HG03139 (cell line): ENCODE data around the gene GORASP1.
A peak's percentile ranks its signal among the peaks of the same experiment; 100 is the strongest.

Experiments
- ATAC-seq: cut with Tn5 transposase; IDR thresholded peaks from one replicate; pipeline ENCODE4 v1.9.1; 2021; ENCODE audit not compliant: unreplicated experiment

Gene GORASP1

DNA sequence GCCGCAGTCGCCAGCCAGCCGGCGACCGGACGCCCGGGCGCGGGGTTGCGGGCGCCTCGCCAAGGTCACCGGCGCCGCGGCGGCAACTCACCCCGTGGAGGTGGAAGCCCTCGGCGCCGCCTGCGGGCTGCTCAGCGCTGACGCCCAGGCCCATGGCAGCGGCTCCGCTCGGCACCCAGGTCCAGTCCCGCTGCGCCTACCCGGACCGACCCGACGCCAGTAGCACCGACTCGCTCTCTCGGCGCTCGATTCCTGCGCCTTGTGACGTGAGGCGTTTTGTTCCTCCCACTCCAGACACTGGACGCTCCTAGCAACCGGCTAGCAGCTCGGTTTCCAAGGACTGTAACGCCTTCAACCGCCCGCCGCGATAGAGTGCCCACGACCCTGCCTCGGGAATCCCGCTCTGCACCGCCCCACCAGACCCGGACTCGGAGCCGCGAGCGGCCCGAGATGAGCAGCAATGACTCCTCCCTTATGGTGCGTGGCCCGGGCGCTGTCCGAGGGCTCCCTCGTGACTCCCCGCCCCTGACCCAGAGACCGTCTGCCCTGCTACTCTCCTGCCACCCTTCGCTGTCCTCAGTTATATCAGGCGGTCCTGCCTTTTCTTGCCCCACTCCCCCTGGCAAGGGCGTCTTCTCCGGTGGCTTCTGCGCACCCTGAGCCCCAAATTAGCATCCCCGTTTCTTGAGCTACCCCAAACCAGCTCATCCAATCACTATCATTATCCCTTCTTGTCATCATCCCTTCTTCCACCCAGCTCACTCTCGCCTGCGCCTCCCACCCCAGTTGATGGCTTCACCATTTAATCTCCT, at the start of gene GORASP1, which contains the start of gene TTC21A:
TSS of gene GORASP1 (minus strand) at position 240 of the 812 bp plus-strand sequence. CDS start at position 154, 86 bp downstream.
TSS of gene TTC21A (plus strand) at position 293 of the 812 bp plus-strand sequence. CDS start at position 451, 158 bp downstream.
- ATAC-seq, result peak; percentile 40

DNA sequence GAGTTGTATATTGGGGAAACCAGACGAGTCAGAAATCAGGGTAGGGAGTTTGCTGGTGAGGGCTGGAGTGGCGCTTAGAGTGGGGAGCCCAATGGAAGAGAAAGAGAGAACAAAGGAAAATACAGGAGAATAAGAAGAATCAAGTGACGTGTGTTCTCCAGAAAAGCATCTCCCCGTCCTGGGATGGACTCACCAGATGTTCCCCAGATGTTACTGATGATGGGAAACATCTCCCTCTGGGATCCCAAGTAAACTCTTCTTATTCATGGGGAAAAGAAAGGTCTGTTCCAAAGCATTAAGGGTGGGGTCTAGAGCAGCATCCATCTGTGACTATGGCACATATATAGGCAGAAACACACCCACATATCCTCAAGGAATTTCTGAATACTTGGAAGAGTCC, 49.0 kb upstream of the GORASP1 start:
- ATAC-seq, result no peak

DNA sequence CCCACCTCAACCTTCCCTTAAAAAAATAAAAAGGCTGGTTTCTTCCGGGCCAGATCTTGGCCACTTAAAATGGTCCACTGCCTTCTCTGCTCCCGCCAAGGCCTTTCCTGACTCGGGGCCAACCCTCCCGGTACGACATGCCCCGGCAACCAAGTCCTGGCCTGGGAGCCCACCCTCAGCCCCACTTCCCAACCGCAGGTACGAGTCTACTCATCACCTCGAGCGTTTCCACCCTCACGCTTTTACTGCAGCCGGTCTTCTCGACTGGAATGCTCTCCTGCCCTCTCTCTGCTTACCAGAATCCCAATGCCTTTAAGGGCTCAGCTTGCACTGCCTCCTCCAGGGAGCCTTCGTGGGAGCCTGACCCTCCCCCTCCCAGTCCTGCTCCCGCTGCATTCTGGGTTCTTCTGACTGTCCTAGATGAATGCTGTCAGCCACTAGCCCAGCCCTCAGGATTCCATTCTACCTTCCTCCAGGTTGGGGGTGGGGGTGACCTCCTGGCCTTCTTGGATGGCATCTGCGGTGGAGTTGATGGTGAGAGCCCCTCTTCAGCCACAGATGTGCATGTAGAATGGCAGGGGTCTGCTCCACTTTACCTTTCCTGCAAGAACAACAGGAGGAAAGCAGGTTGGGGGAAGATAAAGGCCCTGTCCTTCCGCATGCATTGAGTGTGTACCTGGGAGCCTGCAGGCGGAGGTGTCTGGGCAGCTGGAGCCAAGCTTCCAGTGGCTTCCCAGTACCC, 47.0 kb upstream of the GORASP1 start:
- ATAC-seq, result no peak

DNA sequence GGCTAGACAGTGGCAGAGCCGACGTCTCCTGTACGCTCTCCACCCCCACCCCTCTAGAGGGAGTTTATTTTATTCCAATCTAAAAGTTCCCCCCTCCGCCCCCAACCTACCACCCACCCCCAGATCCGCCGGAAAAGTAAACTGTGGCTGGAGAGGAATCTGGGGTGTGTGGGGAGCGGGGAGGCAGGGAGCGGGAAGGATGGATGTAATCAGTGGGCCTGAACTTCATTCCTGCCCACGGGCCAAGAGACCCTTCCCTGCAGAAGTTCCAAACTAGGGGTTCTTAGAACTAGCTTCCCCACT, 46.5 kb upstream of the GORASP1 start:
- no peak for ATAC-seq

DNA sequence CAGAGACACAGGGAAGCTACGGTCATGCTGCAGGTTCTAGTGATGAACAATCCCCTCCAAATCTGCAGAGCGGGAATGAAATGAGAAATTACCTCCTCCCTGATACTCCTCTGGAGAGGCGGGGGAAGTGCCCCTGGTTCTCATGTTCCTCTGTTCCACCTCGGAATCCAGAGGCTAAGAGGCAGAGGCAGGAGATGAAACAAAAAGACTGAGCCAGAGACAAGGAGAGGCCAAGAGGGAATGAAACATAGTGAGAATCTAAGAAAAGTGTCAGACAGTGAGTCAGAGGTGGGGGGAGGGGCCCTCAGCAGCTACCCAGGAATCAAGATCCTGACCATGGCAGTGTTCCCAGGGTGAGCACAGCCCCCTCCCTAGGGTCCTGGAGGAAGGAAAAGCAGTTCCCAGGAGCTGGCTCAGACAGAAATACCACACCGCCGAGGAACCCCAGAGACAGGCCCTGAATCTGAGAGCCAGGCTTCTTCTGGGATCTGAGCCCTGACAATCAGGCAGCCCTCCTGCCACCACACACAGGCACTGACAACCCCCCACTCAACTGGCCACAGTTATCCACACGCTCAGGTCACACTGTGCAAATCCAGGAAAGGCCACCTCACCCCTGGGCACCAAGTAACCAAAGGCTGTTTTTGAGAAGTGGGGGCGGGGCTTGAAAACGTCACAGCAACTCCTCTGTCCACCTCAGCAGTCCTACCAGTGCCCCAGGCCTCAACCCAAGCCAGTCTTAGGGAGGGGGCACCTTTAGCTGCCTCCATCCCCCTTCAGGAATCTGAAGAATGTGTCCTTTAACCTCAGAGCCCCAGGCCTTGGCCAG, 43.6 kb upstream of the GORASP1 start:
- no peak for ATAC-seq

DNA sequence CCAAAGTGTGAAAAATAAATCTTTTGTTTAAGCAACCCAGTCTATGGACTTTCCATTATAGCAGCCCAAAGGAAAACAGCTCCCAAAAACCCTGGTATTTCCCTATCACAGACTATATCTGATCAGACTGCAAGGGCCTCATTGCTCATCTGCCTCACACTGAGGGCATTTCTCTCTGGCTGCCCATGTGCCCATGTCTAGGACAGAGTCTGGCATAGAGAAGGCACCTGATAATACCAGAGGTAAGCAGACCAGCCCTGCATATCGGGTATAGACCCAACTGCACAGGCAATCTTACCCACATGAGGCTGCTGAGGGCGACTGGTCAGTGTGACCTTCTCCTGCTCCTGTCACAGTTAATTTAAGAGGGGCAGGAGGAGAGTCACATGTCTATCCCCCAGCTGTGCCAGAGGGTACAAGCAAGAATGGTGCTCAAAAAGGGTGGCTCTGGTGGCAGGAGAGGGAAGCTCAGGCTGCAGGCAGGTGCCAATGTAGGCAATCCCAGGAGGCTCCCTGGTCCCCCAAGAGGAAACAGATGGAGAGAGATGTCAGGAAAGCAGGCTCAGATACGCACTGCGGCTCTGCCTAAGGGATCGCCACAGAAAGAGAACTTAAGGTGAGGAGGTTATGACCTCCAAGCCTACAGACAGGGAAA, 42.8 kb upstream of the GORASP1 start:
- ATAC-seq, result no peak

DNA sequence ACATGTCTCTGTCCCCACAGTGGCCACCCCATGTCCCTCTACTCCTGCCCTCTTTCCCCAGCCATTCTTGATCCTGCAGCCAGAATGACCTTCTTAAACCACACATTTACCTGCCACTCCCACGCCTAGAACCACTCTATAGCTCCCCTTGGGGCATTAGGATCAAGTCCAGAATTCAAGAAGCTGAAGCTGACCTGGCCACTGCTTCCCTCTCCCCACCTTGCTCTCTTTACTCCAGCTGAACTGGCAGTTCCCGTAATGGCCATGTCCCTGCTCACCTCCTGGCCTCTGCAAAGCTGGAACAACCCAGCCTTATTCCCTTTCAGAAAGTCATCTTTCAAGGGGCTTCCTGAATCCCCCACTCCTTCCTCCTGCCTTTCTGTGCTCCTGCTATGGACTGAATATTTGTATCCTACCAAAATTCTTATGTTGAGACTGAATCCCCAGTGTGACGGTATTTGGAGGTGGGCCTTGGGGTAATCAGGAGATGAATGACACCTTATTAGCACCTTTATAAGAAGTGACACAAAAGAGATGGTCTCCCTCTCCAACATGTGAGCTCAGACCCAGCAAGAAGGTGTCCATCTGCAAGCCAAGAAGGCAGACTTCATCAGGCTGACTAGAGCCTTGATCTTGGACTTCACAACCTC, 42.2 kb upstream of the GORASP1 start:
- no peak for ATAC-seq

DNA sequence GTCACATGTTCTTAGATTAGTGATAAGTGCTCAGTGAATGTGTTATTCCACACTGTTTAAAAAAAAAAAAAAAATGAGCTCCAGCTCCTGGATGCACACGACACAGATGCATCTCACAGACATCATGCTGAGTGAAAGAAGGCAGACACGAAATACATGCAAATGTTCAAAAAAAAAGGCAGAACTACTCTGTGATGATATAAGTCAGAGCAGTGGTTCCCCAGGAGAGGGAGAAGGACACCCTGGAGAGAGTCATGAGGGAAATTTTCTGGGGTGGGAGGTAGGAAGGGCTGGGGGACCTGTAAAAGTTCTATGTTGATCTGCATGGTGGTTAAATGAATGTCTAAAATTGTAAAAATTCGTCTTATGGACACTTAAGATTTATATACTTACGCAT, 41.6 kb upstream of the GORASP1 start:
- ATAC-seq, result no peak

DNA sequence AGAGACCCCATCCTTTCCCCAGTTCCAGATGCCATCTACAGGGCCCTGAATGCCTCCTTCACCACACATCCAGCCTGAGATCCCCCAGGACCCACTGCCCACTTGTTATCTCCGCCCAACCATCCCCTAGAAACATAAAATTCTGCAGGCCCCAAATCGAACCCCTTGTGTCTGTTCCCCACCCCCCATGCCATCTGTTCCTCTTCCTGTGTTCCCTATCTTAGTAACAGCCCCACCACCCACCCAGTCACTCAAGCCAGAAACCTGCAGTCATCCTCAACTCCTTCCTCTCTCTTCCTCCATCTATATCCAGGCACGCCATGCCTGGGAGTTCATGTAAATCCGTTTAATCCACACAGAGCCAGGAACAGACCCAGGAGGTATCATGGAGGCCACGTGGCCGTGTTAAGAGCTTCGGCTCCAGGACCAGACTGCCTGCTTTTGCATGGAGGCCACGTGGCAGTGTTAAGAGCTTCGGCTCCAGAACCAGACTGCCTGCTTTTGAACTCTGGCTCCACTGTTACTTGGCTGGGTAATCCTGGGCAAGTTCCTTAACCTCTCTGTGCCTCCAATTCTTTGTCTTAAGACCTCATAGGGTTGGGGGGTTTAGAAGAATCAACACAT, 41.1 kb upstream of the GORASP1 start:
- ATAC-seq, result no peak

DNA sequence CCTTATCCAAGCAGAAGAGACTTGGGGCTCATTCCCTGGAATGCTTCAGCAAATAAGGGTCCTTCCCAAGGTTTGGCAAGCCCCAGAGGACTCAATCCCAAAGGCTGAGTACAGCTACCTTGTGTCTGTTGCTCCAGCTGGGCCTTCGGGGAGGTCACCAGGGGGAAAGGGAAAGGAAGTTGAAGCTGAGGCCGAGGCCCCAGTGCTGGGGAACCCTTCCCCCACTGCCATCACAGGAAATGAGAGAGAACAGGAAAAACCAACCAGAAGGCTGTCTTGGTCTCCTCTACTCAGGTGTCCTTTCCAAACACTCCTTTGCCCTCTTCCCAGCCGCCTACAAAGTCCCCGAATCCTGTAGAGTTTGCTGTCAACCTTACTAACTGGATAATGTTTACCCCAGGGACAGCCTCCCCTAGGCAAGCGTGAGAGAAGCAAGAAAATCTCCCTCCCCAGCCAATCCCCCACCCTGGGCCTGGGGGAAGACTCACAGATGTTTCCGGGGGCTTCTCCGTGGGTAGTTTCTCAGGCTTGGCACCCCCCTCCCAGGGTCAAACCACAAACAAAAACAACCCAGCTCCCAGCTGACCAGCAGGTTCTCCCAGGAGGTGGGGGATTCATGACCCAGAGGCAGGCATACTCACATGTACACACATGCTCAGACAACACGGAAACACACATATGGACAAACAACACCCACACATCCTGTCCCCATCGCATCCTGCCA, 40.4 kb upstream of the GORASP1 start:
- ATAC-seq, result peak; percentile 28

DNA sequence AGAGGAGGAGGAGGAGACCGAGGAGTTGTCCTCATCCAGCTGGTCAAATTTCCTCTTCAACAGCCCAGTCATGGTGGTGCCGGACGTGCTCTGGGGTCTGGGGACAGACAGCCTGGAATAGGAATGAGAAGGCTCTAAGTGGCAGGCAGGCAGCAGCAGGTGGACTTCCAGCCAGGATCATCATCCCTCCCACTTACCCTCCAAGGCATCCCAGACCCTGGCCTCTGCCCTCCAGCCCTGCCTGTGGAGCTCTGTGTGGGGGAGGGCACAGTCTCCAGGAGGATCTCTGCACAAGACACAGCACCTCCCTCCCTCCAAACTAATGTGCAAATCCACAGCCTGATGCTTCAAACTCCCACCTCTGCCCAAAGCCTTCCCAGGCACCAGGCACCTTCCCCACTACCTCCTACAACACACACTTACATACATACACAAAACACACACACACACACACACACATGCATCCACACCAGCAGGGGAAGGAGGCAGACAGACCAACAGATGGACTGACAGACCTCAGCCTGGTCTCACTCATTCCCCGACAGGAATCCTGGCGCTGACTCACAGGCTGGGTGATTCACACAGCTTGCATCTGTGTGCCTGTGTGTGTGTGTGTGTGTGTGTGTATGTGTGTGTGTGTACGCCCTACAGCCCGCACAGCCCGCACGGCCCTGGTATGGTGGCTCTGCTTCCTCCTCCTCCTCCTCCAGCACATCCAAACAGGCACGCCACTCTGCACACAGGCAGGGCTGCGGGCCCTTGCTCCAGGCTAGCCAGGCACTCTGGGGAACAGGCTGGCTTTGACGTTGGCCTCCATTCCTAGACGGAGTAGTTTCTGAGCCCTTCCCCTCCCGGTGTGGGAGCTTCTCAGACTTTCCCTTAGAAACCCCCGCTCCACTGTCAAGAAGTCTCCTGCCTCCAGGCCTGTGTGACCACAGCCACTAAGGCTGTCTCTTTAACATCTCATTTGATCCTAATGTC, 39.5 kb upstream of the GORASP1 start:
- ATAC-seq, result no peak

DNA sequence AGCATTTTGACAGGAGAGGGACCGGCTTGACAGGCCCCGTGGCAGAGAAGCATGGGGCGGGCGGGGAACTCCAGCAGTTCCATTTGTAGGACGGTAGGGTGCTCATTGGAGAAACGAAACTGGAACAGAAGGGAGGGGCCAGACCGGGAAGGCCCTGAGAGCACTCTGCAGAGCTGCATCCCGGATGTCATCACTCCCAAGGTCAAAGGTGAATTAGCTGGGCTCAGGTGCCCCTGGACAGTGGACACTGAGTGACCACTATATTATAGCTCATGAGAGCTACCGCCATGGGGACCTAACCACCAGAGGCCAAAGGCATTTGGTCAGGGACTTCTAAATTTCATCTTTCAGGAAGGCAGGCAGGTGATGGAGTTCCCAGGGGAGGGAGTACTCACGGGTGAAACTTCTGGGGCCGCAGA, 38.7 kb upstream of the GORASP1 start:
- no peak for ATAC-seq

DNA sequence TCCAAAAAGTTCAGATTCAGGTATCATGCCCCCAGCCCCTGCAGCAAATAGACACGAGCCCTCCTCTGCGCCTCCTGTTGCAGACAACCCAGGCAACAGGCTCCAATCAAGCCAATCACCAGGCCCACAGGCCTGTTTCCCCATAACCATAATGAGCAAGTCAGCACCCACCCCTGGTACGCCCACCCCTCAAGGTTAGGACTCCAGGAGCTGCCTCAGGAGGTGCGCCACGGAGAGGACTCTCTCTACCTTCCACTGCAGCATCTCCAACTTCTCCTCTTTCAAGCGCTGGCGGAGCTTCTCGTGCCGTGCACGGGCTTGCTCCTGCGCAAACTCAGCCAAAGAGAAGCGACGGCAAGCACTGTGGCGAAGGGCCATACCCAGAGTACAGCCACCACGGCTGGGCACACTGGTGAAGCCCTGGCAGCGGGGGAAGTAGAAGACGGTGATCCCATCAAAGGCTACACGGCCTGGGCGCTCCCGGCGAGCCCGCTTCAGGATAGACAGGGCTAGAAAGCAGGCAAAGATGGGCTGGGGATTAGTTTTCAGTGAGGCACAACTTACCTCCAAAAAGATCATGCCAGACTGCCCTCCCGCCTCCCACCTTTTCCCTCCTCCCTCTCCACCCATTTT, 37.4 kb upstream of the GORASP1 start:
- no peak for ATAC-seq

DNA sequence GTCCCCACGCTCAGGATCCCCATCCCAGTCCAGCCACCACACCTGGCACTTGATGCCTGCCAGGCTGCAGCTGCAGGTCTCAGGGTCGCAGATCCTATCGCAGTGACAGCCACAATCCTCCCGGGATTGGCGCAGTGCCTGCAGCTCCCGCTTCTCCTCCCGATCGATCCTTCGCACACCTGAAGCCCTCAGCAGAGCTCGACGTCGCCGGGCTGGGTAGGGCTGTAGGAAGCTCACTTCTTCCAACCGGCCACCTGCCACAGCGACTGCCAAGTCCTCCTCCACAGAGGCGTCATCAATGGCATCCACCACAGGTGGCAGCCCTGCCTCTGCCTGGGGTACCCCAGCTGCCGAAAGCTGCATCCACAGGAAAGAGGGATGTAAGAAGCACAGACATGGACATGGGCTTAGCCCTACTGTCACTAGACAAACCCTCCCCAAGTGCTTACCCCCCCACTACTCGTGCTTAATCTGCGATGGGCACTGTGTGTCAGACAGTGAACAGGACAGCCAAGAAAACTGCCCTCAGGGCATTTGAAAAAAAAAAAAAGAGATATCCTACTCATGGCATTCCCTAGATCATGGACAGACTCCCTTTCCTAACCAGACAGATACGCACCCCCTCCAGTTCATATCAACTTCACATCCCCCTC, 36.8 kb upstream of the GORASP1 start:
- ATAC-seq, result no peak

DNA sequence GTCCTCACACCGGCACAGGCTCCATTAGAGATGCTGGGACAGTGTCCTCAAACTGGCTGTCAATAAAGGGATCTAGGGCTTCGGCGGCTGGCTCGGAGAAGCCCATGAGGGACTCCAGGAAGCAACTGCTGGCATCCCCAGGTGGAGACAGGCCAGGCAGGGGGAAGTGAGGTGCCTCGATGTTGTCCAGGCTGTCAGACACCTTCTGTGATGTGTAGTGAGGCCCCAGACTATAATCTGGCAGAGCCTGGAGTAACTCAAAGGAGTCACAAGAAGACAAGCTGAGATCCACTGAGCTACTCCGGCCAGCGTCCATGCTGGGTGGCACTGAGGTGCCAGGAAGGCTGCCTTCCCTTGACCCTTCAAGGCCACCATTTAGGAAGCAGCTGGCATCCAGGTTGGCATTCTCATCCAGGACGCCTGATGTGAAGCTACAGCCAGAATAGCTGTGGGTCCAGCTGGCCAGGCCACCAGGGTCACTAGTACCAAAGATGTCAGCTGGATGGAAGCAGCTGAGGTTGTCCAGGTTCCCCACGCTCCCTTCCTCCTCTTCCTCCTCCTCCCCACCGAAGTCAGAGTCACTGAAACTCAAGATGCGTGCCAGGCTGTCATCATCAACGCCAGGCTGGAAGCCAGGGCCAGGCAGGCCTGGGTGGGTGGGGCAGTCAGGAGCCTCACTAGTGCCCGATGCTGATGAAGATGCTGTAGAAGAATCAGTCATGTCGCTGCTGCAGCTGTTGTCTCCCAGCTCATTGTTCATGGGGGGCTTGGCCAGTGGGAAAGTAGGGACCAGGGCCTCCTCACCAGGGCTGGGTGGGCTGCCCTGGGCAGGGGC, 35.8 kb upstream of the GORASP1 start:
- ATAC-seq, result no peak

DNA sequence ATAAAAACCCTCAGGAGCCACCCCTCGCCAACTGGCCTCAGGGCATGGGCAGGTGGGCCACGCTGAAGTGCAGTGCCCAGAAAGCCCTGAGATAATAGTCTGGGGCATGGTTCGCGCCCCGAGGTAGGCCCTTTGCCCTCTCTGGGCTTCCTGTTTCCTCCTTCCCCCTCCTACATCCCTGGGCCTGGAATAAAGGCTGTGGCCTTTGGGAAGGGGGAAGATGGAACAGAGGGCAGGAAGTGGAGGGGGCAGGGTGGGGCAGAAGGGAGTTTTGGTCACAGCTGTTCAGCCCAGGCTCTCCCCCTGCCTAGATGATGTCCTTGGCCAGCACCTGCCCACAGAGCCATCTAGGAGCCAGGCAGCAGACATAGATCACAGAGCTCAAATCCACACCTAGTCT, 34.6 kb upstream of the GORASP1 start:
- ATAC-seq, result no peak
